Neuronal stem cell (in vitro differentiated cells): Measurements from ENCODE around the gene AXIN1.
"Not testable (repeated sequence)": the region's sequence is repeated elsewhere in the genome, so short reads cannot be mapped to it uniquely, and the experiment has no call there.

Experiments
- DNase-seq: peaks from one replicate; pipeline ENCODE4 v3.0.0-alpha.2; 2013; ENCODE audit warnings: low spot score
- H2AFZ ChIP-seq: one replicate; pipeline ENCODE4 v1.6.1; 2013; ENCODE audit warnings: mild to moderate bottlenecking, low read length, inconsistent platforms
- H2AK5ac ChIP-seq: 2 replicates; pipeline ENCODE4 v1.6.1; 2013; ENCODE audit warnings: low read depth, mild to moderate bottlenecking, inconsistent platforms, low read length, moderate library complexity, mixed read lengths
- H2BK120ac ChIP-seq: 2 replicates; pipeline ENCODE4 v1.6.1; 2013; ENCODE audit warnings: low read depth, mild to moderate bottlenecking, inconsistent platforms, low read length, moderate library complexity, mixed read lengths
- H2BK12ac ChIP-seq: one replicate; pipeline ENCODE4 v1.6.1; 2013; ENCODE audit warnings: low read length, inconsistent platforms
- H2BK15ac ChIP-seq: 2 replicates; pipeline ENCODE4 v1.6.1; 2013; ENCODE audit warnings: mild to moderate bottlenecking, low read length, inconsistent platforms, mixed read lengths
- H2BK5ac ChIP-seq: one replicate; pipeline ENCODE4 v1.6.1; 2013; ENCODE audit warnings: inconsistent platforms, mild to moderate bottlenecking, low read length, moderate library complexity
- H3K14ac ChIP-seq: one replicate; pipeline ENCODE4 v1.6.1; 2013; ENCODE audit warnings: low read length, inconsistent platforms
- H3K18ac ChIP-seq: 2 replicates; pipeline ENCODE4 v1.6.1; 2013; ENCODE audit warnings: low read length, inconsistent platforms
- H3K23ac ChIP-seq: 2 replicates; pipeline ENCODE4 v1.6.1; 2013; ENCODE audit warnings: low read depth, mild to moderate bottlenecking, mixed read lengths, low read length, inconsistent platforms; ENCODE audit not compliant: poor library complexity
- H3K27ac ChIP-seq: replicated peaks from 3 replicates; pipeline ENCODE4 v1.5.1; 2013; ENCODE audit warnings: low read length, inconsistent platforms
- H3K27me3 ChIP-seq, 3 experiments: 2 replicates each; pipeline ENCODE4 v1.6.1; 2013; ENCODE audit warnings: low read length in 3 of 3, mild to moderate bottlenecking in 2 of 3, inconsistent platforms in 1 of 3, low read depth in 1 of 3, mixed read lengths in 1 of 3, moderate library complexity in 1 of 3; ENCODE audit not compliant: control insufficient read depth in 3 of 3, insufficient read depth in 3 of 3
- H3K36me3 ChIP-seq, 2 donors: replicated peaks in 1 of 2; 2 replicates each; pipeline ENCODE4 v1.6.1; 2013; ENCODE audit warnings: low read length in 2 of 2; ENCODE audit not compliant: control insufficient read depth in 2 of 2, insufficient read depth in 2 of 2
- H3K4ac ChIP-seq: 2 replicates; pipeline ENCODE4 v1.6.1; 2013; ENCODE audit warnings: inconsistent platforms, mild to moderate bottlenecking, low read length, moderate library complexity
- H3K4me1 ChIP-seq, 2 donors: 1 replicate in 1 of 2; 2 replicates in 1 of 2; pipeline ENCODE4 v1.6.1; 2013; ENCODE audit warnings: low read length in 2 of 2, low read depth in 1 of 2; ENCODE audit not compliant: control insufficient read depth in 2 of 2, insufficient read depth in 1 of 2
- H3K4me2 ChIP-seq: one replicate; pipeline ENCODE4 v1.6.1; 2013; ENCODE audit warnings: mild to moderate bottlenecking, low read length, inconsistent platforms; ENCODE audit not compliant: insufficient read depth, poor library complexity, severe bottlenecking
- H3K4me3 ChIP-seq, 2 donors: 2 replicates each; pipeline ENCODE4 v1.5.1; 2013; ENCODE audit warnings: low read length in 2 of 2, mild to moderate bottlenecking in 2 of 2, inconsistent platforms in 1 of 2, moderate library complexity in 1 of 2
- H3K79me1 ChIP-seq: one replicate; pipeline ENCODE4 v1.6.1; 2013; ENCODE audit warnings: low read depth, mild to moderate bottlenecking, inconsistent platforms, low read length, moderate library complexity
- H3K9ac ChIP-seq: one replicate; pipeline ENCODE4 v1.6.1; 2013; ENCODE audit warnings: mild to moderate bottlenecking, low read depth, low read length, inconsistent platforms; ENCODE audit not compliant: poor library complexity
- H3K9me3 ChIP-seq, 2 donors: replicated peaks in 1 of 2; 2 replicates each; pipeline versions ENCODE3 to v1.6.1; 2013; ENCODE audit warnings: low read length in 2 of 2, mild to moderate bottlenecking in 2 of 2, inconsistent platforms in 1 of 2, low read depth in 1 of 2, mixed read lengths in 1 of 2, moderate library complexity in 1 of 2; ENCODE audit not compliant: control insufficient read depth in 2 of 2, insufficient read depth in 1 of 2
- H4K8ac ChIP-seq: one replicate; pipeline ENCODE4 v1.6.1; 2013; ENCODE audit warnings: low read depth, mild to moderate bottlenecking, inconsistent platforms, low read length, moderate library complexity
- H4K91ac ChIP-seq: one replicate; pipeline ENCODE4 v1.6.1; 2013; ENCODE audit warnings: low read length, low read depth, mild to moderate bottlenecking, inconsistent platforms; ENCODE audit not compliant: poor library complexity
- WGBS, 2 donors: extraction: QIAGEN DNeasy Blood & Tissue Kit; methylation state at CpG; one replicate each; pipeline ENCODE4 v1.1.7; 2013; ENCODE audit warnings: missing lambda C conversion rate in 2 of 2, mixed read lengths in 1 of 2; ENCODE audit not compliant: insufficient read length in 2 of 2, insufficient replicate concordance in 1 of 2; ENCODE audit errors: extremely low coverage in 2 of 2; 5-methylcytosine and 5-hydroxymethylcytosine counted together

AXIN1 gene

DNA sequence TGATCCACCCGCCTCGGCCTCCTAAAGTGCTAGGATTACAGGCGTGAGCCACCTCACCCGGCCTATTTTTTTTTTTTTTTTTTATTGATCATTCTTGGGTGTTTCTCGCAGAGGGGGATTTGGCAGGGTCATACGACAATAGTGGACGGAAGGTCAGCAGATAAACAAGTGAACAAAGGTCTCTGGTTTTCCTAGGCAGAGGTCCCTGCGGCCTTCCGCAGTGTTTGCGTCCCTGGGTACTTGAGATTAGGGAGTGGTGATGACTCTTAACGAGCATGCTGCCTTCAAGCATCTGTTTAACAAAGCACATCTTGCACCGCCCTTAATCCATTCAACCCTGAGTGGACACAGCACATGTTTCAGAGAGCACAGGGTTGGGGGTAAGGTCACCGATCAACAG lies 94.4 kb downstream of the AXIN1 start:
- not testable (repeated sequence) for H3K23ac ChIP-seq, H3K14ac ChIP-seq, H2AFZ ChIP-seq, H3K9me3 ChIP-seq, H3K79me1 ChIP-seq, H2BK15ac ChIP-seq, DNase-seq, H2BK120ac ChIP-seq, H3K9ac ChIP-seq, H2AK5ac ChIP-seq, H3K27me3 ChIP-seq, H3K4me2 ChIP-seq, H3K4me3 ChIP-seq, H2BK5ac ChIP-seq, H4K91ac ChIP-seq, H3K18ac ChIP-seq, H2BK12ac ChIP-seq, H3K4me1 ChIP-seq, H3K4ac ChIP-seq, H3K27ac ChIP-seq, H4K8ac ChIP-seq
- no CpG with 5 or more reads among the region's 13 CpGs for whole genome bisulfite sequencing, 2 donors
- peaks cover 39 to 76% of the 10 kb centered on the region in 2 donors for H3K36me3 ChIP-seq

DNA sequence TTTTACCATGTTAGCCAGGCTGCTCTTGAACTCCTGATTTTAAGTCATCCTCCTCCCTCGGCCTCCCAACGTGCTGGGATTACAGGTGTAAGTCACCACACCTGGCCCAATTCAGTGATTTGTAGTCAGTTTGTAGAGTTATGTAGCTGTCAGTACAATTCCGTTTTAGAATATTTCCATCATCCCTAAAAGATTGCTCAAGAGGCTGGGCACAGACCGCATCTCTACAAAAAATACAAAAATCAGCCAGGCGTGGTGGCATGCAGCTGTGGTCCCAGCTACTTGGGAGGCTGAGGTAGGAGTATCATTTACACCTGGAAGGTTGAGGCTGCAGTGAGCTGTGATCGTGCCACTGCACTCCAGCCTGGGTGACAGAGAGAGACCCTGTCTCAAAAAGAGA lies 97.3 kb downstream of the AXIN1 start:
- no CpG with 5 or more reads among the region's 6 CpGs for WGBS, 2 donors
- no peak overlapping the region for H3K23ac ChIP-seq
- H2BK5ac ChIP-seq: no peak overlapping the region
- H4K91ac ChIP-seq: no peak overlapping the region
- no peak overlapping the region for H3K27ac ChIP-seq
- H3K9me3 ChIP-seq: no peaks in the 10 kb centered on the region
- H2AK5ac ChIP-seq: no peak overlapping the region
- no peak overlapping the region for H2BK12ac ChIP-seq
- H3K4me1 ChIP-seq: no peaks in the 10 kb centered on the region
- H2BK15ac ChIP-seq: no peak overlapping the region
- peaks cover 6% of the 10 kb centered on the region for H3K79me1 ChIP-seq
- H3K18ac ChIP-seq: no peak overlapping the region
- no peak overlapping the region for H3K4me3 ChIP-seq
- no peak overlapping the region for H2AFZ ChIP-seq
- no peak overlapping the region for H2BK120ac ChIP-seq
- H3K4me2 ChIP-seq: no peak overlapping the region
- H4K8ac ChIP-seq: no peak overlapping the region
- no peaks in the 10 kb centered on the region for H3K27me3 ChIP-seq
- peaks cover 22 to 70% of the 10 kb centered on the region in 2 donors for H3K36me3 ChIP-seq
- no peak overlapping the region for H3K14ac ChIP-seq
- no peak for DNase-seq
- no peak overlapping the region for H3K4ac ChIP-seq
- no peak overlapping the region for H3K9ac ChIP-seq

DNA sequence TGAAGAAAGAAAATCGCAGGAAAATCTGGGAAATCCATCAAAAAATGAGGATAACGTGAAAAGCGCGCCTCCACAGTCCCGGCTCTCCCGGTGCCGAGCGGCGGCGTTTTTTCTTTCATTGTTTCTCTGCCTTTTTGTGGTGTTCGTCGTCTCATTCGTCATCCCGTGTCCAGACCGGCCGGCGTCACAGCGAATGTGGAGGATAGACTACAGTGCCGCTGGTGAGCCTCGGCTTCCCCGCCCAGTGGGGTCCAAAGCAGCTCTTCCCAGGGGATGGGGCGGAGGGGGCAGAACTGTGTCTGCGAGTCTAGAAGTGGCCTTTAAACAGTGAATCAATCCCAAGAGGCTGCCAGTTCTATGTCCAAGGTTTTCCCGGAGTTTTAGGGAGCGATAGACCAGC lies 98.1 kb downstream of the AXIN1 start:
- Histone ChIP-seq H3K4ac (no peak overlapping the region), H2AFZ (no peak overlapping the region), H3K23ac (no peak overlapping the region), H2BK15ac (no peak overlapping the region), H3K36me3 (peaks cover 19 to 68% of the 10 kb centered on the region in 2 donors), H3K27me3 (no peaks in the 10 kb centered on the region), H3K18ac (no peak overlapping the region), H2BK120ac (no peak overlapping the region), H3K4me2 (no peak overlapping the region), H3K9ac (no peak overlapping the region), H3K4me3 (no peak overlapping the region), H3K79me1 (peaks cover 7% of the 10 kb centered on the region), H3K14ac (no peak overlapping the region), H3K27ac (no peak overlapping the region), H4K91ac (no peak overlapping the region), H4K8ac (no peak overlapping the region), H3K4me1 (no peaks in the 10 kb centered on the region), H2AK5ac (no peak overlapping the region), H2BK12ac (no peak overlapping the region), H3K9me3 (no peaks in the 10 kb centered on the region), H2BK5ac (no peak overlapping the region)
- DNase-seq: no peak
- no CpG with 5 or more reads among the region's 25 CpGs for WGBS, 2 donors

DNA sequence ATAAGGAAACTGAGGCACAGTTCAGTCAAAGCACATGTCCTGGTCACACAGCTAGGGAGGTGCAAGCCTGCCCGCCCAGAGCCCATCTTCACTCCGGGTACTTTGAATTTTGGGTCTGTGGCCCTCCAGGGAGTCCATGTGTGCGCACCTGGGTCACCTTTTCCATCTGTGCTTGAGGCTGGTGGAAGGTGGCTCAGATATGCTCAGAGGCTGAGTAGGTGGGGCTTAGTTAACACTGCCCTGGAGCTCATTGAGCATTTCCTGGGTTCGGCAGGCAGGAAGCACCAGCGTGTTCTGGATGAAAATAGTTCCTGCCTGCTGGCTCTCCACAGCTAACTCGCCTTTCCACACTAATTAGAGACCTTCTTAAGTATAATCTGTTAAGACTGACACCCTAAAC lies 98.7 kb downstream of the AXIN1 start:
- H3K14ac ChIP-seq: no peak overlapping the region
- no peak overlapping the region for H3K27ac ChIP-seq
- peaks cover 19 to 68% of the 10 kb centered on the region in 2 donors for H3K36me3 ChIP-seq
- H3K4me3 ChIP-seq: no peak overlapping the region
- H3K4me2 ChIP-seq: no peak overlapping the region
- H2AFZ ChIP-seq: no peak overlapping the region
- H3K4ac ChIP-seq: no peak overlapping the region
- no peak overlapping the region for H4K91ac ChIP-seq
- H2BK12ac ChIP-seq: no peak overlapping the region
- H3K18ac ChIP-seq: no peak overlapping the region
- no peak overlapping the region for H2BK15ac ChIP-seq
- peaks cover 9% of the 10 kb centered on the region for H3K79me1 ChIP-seq
- peaks cover 0 to 2% of the 10 kb centered on the region in 2 donors for H3K4me1 ChIP-seq
- no peak overlapping the region for H4K8ac ChIP-seq
- no CpG with 5 or more reads among the region's 6 CpGs for WGBS, 2 donors
- H3K9me3 ChIP-seq: no peaks in the 10 kb centered on the region
- no peak overlapping the region for H2BK5ac ChIP-seq
- no peak overlapping the region for H2AK5ac ChIP-seq
- H2BK120ac ChIP-seq: no peak overlapping the region
- no peak for DNase-seq
- H3K27me3 ChIP-seq: no peaks in the 10 kb centered on the region
- no peak overlapping the region for H3K9ac ChIP-seq
- no peak overlapping the region for H3K23ac ChIP-seq
